OCI-M1 (cell line): Measurements from ENCODE around the gene CCDC57.
"Not testable (repeated sequence)": the region's sequence is repeated elsewhere in the genome, so short reads cannot be mapped to it uniquely, and the experiment has no call there.

Experiments used
- DNase-seq: peaks from one replicate; lab custom pipeline; 2025; lab: John Stamatoyannopoulos, UW

The CCDC57 gene

DNA sequence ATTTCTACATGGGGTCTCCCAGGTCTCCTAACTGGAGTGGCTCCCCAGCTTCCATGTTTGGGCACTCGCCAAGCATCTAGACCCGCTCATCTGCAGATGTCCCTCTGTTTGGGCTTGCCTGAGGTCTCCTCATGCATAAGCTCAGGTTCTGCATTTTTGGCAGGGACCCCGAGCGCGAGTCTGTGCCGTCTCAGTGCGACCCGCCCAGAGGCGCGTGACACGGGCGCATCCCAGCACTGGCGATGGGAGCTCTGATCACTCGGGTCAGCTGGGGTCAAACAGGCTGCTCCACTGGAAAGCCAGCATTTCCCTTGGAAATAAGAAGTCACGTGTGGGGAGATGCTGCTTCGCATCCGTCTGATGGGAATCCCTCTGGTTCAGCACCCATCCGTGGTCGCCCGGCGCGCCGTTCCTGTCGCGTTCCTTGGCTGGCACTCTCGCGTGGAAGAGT lies 57.7 kb downstream of the CCDC57 start:
- DNase-seq: no peak

DNA sequence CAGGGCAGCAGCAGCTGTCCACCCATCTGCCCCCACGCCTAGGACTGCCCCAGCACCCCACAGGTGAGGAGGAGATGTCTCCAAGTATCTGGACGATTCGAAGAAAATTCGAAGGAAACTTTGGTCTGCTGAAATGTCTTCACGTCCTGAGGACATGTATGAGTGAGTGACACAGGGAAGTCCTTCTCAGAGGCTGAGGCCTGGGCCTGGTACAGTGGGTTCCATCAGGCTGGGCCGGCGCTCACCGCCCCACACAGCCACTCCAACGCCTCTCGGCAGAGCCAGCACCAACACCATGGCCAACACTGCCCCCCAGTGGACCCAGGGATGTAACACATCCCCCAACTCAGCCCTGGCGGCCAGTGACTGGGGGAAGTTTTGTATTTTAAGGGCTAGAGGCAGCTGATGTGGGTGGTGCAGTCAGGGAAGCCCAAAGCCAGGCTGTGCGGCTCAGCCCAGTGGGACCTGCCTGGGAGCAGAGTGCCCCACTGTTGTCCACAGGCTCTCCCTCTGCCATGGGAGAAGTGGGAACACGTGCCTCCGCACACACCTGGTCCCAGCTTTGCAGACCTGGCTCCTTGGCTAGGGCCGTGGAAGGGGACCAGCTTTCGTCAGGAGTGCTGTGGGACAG lies 58.8 kb downstream of the CCDC57 start:
- DNase-seq: peak; percentile 85

GRCh38 chr17:82153295-82153691 lies 59.3 kb downstream of the CCDC57 start:
- no peak for DNase-seq

DNA sequence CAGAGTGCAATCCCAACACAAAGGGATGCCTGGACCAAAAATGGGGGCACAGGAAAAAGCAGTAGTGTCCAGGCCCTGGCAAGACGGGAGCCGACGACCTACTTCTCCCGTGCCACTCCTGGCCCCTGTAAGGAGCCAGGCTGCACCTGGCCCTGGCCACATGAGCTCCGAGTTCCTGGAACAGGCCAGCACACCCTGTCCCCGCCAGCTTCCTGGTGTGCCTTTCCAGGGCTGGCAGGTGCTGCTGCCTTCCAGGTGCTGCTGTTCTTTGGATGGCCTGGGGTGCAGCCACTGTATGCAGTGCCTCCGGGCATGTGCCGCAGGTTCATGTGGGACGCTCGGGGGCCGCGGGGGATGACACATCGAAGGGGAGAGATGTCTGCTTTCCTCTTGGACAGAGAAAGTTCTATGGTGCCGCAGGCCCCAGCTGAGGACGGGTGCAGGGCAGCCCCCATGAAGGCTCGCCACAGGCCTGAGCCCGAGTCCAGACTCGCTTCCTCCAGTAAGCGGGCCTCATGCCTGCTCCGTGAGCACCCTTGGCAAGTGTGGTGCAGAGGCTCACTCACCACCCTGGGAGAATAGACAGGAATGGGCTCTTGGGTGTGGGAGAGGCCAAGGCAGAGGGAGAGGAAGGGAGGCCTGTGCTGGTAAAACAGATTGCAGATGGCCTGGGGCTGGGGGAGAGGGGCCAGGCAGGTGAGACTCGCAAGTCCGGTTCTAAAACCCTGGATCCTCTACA lies 59.9 kb downstream of the CCDC57 start:
- DNase-seq: no peak

- no peak for DNase-seq
Observed at GRCh38 chr17:82152114-82152513, 60.5 kb downstream of the CCDC57 start.

GRCh38 chr17:82151106-82151957 lies 61.3 kb downstream of the CCDC57 start:
- DNase-seq: no peak

GRCh38 chr17:82149401-82150099 lies 63.1 kb downstream of the CCDC57 start:
- DNase-seq: no peak

GRCh38 chr17:82148997-82149396 lies 63.6 kb downstream of the CCDC57 start:
- DNase-seq: no peak

- no peak for DNase-seq
Observed at GRCh38 chr17:82148011-82148410, 64.6 kb downstream of the CCDC57 start.

DNA sequence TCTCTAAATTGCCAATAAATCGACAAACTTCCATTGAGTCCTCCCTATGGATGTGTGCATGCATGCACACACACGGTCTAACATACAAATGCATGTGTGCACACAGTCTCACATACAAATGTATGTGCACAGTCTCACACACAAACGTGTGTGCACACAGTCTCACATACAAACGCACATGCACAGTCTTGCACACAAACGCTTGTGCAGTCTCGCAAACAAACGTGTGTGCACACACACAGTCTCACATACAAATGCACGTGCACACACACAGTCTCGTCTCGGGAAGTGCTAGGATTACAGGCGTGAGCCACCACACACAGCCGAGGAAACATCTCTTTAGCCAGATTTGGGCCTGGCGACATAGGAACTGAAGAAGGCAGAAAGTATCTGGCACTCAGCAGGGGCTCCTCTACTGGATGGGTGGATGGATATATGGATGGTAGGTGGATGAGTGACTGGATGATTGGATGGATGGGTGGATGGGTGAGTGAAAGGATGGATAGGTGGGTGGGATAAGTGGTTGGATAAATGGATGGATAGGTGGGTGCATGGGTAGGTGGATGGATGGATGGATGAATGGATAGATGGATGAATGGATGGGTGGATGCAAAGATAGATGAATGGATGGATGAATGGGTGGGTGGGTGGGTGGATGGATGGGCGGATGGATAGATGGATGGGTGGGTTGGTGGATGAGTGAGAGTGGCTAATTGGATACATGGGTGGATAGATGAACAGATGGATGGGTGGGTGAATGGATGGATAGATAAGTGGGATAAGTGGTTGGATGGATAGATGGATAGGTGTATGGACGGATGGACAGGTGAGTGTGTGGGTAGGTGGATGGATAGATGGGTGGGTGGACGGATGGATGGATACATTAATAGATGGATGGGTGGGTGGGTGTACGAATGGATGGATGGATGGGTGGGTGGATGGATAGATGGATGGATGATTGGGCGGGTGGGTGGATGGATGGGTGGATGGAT lies 65.7 kb downstream of the CCDC57 start:
- DNase-seq: no peak

GRCh38 chr17:82145550-82146155 lies 67.0 kb downstream of the CCDC57 start:
- no peak for DNase-seq

DNA sequence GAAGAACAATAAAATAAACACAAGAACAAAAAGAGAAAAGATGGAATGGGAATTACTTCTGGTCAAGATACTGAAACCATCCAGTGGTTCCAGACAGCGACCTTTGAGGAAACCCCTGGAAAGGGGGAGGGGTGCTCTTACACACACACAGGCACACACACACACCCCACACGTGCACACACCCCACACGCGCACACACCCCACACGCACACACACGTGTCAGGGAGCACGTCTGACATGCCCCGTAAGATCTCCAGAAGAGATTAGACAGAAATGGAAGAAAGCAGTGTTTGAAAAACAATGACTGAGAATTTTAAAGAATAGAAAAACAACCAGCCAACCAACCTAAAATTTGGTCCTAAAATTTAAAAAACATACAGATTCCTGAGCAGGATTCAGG lies 69.3 kb downstream of the CCDC57 start:
- DNase-seq: no peak

GRCh38 chr17:82139961-82140360 lies 72.7 kb downstream of the CCDC57 start:
- not testable (repeated sequence) for DNase-seq

GRCh38 chr17:82138511-82138992 lies 74.1 kb downstream of the CCDC57 start:
- DNase-seq: no peak

- DNase-seq: no peak
Observed at GRCh38 chr17:82134101-82134500, 78.5 kb downstream of the CCDC57 start.

- not testable (repeated sequence) for DNase-seq
Observed at GRCh38 chr17:82133166-82133953, 79.3 kb downstream of the CCDC57 start.

- DNase-seq: no peak
Observed at GRCh38 chr17:82129095-82129494, 83.5 kb downstream of the CCDC57 start.

- no peak for DNase-seq
Observed at GRCh38 chr17:82128287-82128686, 84.4 kb downstream of the CCDC57 start.

DNA sequence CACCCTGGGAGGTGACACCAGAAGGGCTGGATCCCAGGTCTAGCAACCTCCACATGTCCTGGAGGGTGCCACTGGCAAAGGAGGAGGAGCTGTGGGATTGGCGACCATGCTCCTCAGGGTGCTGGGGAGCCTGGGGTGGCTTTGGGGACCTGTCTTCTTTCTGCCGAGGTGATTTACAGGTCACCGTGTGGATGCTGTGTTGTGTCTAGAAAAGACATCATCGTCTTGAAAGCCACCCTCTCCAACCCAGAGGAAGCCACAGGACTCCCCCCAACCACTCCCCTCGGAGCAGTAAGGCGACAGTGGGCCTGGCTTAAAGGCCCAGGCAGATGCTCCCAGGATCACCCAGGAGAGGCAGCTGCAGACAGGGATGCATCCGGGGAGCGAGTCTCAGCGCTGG lies 84.9 kb downstream of the CCDC57 start:
- no peak for DNase-seq

GRCh38 chr17:82127315-82127595 lies 85.4 kb downstream of the CCDC57 start:
- DNase-seq: no peak
